Cortex of kidney (tissue), 1 donor: ENCODE results near the gene COL4A2.
"Not testable (repeated sequence)": the region's sequence is repeated elsewhere in the genome, so short reads cannot be mapped to it uniquely, and the experiment has no call there.

Source experiments
- DNase-seq: peaks from one replicate; lab custom pipeline; 2025; lab: John Stamatoyannopoulos, UW

COL4A2 gene

GRCh38 chr13:110440946-110441731 lies 134.1 kb downstream of the COL4A2 start:
- no peak for DNase-seq

DNA sequence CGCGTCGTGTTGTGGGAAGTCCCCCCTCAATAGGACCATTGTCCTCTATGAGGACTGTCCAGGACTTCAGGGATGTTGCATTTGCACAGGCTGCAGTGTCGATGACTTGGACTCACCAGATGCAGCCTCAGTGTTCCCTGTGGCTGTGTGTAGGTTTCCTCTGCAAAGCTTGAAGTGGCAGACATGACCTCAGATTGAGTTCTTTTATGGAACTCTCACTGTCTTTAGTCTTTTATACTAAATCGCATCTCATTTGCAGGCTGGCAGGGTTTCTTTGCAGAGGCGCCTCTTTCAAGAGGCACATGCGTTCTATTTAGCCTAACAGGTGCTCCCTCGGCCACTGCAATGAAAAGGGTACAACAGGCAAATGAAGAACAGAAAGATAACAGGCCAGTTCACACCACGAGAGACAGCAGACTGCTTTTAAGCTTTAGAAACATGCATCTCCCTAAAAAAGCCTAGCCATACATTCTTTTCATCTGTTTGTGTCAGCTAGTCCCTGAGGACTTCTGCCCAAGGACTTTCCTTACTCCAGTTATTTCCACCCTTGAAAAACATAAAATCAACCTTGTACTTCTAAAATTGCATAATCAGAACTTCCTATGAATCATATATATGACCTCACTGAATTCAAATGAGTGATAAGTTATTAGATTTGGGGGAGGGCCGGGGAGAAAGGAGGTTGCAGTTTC lies 136.0 kb downstream of the COL4A2 start:
- DNase-seq, result no peak

DNA sequence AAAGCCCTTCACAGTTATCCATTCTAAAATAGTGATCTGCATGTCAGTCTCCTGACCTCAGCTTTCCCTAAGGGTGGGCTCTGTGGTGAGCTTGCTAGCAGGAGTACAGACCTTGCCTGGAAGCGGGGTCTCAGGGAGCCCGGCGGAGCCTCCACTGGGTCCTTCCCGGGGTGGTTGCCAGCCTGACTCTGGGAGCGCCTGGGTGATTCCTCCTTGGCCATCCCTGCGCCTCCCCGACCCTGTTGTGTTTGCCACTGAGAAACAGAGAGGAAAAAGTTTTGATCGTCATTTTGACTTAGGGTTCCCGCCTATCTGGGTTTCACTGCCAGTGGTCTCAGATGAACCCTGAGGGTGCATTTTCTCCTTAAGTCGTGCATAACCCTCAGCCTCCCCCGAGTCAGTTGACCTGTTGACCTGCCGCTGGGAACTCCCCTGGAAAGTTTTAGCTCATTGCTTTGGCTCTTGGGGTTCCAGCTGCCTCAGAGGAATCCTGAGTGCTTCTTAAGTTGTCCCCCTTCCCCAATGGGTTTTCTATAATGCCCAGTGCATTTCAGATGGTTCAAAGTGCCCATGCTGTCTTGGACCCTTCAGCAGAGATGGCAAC lies 136.6 kb downstream of the COL4A2 start:
- DNase-seq, result no peak

GRCh38 chr13:110444226-110444653 lies 137.2 kb downstream of the COL4A2 start:
- DNase-seq, result no peak

GRCh38 chr13:110445183-110445582 lies 138.1 kb downstream of the COL4A2 start:
- no peak for DNase-seq

DNA sequence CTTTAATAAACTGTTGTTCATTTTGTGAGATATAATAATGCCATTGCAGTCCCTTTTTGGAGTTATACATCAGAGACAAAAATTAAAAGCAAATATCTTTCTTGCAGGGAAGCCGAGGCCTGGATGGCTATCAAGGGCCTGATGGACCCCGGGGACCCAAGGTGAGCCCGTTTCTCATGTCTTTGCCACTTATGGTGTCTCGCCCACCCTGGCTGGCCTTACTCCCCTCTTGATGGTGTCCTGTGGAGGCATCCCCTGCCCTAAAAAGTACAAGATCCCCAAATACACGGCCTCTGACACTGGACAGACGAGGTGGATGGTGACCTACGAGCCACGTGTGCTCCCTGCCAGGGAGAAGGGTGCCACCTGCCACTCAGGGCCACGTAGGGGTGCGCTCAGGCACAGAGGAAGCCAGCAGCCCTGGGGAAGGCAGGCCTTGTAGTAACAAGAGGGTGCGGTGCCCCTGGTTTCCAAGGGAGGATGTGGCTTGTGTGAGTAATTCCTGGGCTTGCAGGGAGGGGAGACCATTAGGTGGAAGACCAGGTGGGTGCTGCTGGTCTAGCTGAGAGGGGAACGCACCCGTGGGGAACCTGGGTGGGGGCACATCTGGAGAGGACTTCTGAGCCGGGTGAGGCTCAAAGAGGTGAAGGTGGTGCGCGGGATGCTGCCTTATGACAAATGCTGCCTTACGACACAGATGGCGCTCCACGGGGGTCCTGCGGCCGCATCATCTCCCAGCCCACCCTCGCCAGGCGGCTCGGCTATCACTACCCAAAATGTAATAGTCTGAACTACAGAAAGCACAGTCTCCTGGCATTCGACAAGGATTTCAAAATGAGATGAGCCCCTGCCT lies 138.9 kb downstream of the COL4A2 start:
- no peak for DNase-seq

GRCh38 chr13:110446575-110446890 lies 139.4 kb downstream of the COL4A2 start:
- no peak for DNase-seq

GRCh38 chr13:110447058-110447511 lies 140.0 kb downstream of the COL4A2 start:
- DNase-seq, result no peak

DNA sequence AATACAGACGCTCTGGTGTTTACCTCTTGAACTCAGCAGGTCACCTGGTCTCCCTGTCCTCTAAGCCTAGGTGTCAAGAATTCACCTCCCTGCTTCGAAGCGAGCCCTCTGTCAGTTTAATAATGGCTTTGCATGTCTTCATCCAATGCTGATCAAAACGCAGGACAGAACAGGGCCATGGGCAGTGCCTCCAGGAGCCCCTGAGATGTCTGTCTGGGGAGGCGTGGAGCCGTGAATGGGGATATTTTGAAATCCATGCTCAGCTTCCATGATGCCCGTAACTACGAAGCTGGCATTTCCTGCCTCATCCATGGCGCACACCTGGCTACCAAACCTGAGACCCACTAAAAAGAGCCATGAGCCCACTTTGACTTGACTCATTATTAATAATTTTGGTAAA lies 140.7 kb downstream of the COL4A2 start:
- no peak for DNase-seq

DNA sequence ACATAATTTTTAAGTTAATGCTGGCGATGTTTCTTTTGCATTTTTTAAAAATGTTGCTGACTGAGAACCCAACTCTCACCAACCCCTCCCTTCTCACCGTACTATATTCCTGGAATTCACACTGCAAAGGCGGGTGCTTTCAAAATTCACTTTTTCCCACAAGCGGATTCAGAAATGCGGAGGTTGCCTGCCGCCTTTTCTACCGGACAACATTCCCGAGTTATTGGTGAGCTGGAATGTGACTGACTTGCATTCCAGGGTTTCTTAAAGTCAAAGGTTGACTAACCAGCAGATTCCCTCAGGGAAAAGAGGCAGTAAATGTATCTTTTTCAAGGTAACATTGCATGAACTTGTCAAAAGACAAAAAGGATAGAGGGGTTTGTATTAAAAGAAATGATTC lies 141.1 kb downstream of the COL4A2 start:
- DNase-seq, result no peak

DNA sequence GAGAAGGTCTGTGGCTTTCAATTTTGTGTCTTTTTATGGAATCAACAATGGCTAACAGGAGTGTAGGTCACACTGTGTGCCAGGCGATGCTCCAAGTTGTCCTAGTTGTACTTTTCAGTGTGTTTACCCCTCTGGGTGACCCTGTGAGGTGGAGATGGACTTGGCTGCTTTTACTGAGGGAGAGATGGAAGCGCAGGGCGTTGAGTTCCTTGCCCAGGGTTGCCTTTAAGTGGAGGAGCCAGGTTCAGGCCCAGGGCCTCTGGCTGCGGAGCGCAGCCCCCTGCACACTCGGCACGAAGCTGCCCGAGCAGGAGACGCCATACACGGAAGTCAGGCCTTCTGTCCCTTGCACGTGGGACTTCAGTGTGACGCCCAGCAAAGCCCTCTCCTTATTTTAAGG lies 141.6 kb downstream of the COL4A2 start:
- DNase-seq, result no peak

DNA sequence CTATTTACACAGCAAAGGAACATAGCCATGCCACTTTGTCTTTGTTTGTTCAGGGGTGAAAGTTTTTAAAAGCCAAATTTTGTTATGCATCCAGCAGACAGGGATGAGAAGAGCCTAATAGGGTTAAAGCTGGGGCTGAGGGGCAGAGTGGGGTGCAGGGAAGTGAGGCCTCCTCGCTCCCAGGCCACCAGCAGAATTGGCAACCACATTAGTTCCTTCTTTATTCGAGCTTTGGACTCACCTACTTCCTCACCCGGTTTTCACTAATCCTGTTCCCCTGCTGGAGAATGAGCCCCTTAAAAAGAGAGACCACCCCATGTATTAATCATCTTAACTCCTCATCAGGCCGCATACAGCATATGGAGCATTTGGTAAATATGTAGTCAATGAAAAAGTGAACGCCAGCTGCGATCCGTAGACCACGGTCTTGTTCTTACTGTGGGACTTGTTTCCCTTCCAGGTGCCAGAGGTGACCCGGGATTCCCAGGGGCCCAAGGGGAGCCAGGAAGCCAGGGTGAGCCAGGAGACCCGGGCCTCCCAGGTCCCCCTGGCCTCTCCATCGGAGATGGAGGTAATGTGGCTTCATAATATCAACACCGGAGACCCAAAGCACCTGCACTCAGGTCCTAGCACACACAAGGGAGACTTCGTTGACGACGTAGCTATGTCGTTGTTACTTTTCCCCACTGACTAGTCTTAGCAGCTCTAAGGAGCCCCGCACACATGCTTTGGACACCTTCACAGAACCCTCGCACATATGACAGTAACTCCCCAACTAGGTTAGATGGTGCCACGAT lies 142.3 kb downstream of the COL4A2 start:
- DNase-seq, result no peak

GRCh38 chr13:110450016-110450900 lies 143.2 kb downstream of the COL4A2 start:
- no peak for DNase-seq

GRCh38 chr13:110450941-110451730 lies 144.1 kb downstream of the COL4A2 start:
- no peak for DNase-seq

DNA sequence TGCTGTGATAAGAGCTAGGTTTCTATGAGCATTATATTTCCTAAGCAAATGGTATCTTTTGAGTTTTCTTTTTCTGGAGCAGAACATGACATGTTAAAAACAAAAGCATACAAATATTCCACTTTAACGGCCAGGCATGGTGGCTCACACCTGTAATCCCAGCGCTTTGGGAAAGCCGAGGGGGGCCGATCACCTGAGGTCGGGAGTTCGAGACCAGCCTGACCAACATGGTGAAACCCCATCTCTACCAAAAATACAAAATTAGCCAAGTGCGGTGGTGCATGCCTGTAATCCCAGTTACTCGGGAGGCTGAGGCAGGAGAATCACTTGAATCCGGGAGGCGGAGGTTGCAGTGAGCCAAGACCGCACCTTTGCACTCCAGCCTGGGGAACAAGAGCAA lies 146.0 kb downstream of the COL4A2 start:
- not testable (repeated sequence) for DNase-seq

GRCh38 chr13:110453797-110454196 lies 146.7 kb downstream of the COL4A2 start:
- DNase-seq, result no peak

DNA sequence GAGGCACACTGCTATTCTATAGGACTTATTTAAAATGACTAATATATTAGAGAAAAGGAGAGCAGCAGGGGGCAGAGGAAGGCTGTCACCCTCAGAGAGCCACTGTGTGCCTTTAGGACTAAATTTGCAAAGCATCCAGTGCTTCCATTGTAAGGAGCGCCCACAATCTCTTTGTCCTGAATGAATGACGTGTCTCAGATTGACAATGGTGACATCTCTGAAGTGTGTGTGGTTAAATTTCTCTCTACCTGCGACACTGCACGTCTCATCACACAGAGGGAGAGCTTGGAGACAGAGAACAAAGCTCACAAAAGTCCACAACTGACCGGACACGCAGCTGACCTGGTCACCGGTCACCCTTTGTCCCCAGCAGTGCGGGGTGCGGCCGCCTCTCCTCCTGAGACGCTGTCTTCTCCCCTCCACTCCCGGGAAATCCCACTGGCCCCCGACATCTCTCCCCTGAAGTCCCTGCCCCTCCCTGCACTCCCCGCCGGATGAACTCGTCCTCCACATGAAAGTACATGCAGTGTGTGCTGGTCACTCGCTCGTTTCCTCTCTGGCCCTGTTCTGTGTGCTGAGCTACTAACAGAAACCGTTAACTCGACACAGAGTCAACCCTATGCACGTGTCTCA lies 147.3 kb downstream of the COL4A2 start:
- DNase-seq, result no peak

- no peak for DNase-seq
These were observed 147.9 kb downstream of the COL4A2 start for GRCh38 chr13:110454956-110455355.

DNA sequence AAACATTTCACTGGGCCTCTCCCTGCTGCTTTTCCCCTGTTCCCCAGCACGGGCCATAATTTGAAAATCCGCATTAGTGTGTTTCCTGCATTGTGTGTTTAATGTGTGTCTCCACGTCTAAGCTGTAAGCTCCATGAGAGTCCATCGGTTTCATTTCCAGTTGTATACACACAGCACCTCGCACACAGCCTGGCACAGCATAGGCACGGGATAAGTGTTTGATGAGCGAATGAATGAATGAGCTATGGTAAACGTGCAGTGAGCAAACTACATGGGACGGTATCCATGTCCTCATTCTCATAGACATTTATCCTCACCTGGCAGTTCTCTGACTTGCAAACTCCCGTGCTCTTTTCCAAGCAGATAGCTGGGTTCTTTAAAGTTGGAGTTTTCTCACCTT lies 148.4 kb downstream of the COL4A2 start:
- no peak for DNase-seq
